ENCODE data around the gene KIF9.

KIF9 gene

DNA sequence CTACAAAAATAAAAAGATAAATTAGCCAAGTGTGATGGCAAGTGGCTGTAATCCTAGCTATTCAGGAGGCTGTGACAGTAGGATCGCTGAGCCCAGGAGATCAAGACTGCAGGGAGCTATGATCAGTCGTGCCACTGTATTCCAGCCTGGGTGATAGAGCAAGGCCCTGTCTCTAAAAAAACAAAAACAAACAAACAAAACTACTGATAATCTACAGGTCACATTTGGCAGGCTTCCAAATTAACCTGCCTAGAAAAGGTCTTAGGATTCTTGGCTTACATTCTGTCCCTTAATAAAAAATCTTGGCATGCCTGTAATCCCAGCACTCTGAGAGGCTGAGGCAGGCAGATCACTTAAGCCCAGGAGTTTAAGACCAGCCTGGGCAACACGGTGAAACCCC is 85.3 kb downstream of the KIF9 start:
- TF ChIP-seq EZH2phosphoT487 (IDR thresholded peaks at IDR 0.05; ENCODE audit: borderline replicate concordance) = no peak
- no peak for TF ChIP-seq CTCF (conservative IDR thresholded peaks at IDR 0.05; ENCODE audit: low read length)
- Histone ChIP-seq H3K9me3 (ENCODE audit: insufficient read depth, low read depth, low read length) (no peaks in the 10 kb centered on the region), H3K79me2 (ENCODE audit: insufficient read depth, low read length) (no peaks in the 10 kb centered on the region), H3K9me2 (replicated peaks; ENCODE audit: low read depth, low read length) (no peaks in the 10 kb centered on the region), H4K20me1 (ENCODE audit: insufficient read depth, low read length, poor library complexity, severe bottlenecking) (no peaks in the 10 kb centered on the region), H3K4me1 (ENCODE audit: insufficient read depth, low read length, poor library complexity, severe bottlenecking) (no peaks in the 10 kb centered on the region), H3K4me2 (ENCODE audit: low read depth, low read length, poor library complexity, severe bottlenecking) (no peak overlapping the region), H3F3A (ENCODE audit: low read depth) (no peaks in the 10 kb centered on the region; the same call in 1 of the 2 replicates), H3K4me3 (ENCODE audit: low read length, poor library complexity, severe bottlenecking) (no peak overlapping the region), H2AFZ (ENCODE audit: low read length) (no peak overlapping the region), H3K9ac (ENCODE audit: low read depth, low read length, poor library complexity, severe bottlenecking) (no peak overlapping the region), H3K36me3 (ENCODE audit: insufficient read depth, low read length) (no peaks in the 10 kb centered on the region), H3K27me3 (ENCODE audit: insufficient read depth, low read length, poor library complexity, severe bottlenecking) (no peaks in the 10 kb centered on the region)

GRCh38 chr3:47194994-47195393 is 87.6 kb downstream of the KIF9 start:
- Histone ChIP-seq H3K4me1 (ENCODE audit: insufficient read depth, low read length, poor library complexity, severe bottlenecking) (no peaks in the 10 kb centered on the region), H3K79me2 (ENCODE audit: insufficient read depth, low read length) (no peaks in the 10 kb centered on the region), H4K20me1 (ENCODE audit: insufficient read depth, low read length, poor library complexity, severe bottlenecking) (no peaks in the 10 kb centered on the region), H3K9ac (ENCODE audit: low read depth, low read length, poor library complexity, severe bottlenecking) (no peak overlapping the region), H2AFZ (ENCODE audit: low read length) (no peak overlapping the region), H3K4me3 (ENCODE audit: low read length, poor library complexity, severe bottlenecking) (no peak overlapping the region), H3K27me3 (ENCODE audit: insufficient read depth, low read length, poor library complexity, severe bottlenecking) (no peaks in the 10 kb centered on the region), H3K9me3 (ENCODE audit: insufficient read depth, low read depth, low read length) (no peaks in the 10 kb centered on the region), H3K4me2 (ENCODE audit: low read depth, low read length, poor library complexity, severe bottlenecking) (no peak overlapping the region), H3K36me3 (ENCODE audit: insufficient read depth, low read length) (no peaks in the 10 kb centered on the region), H3K9me2 (replicated peaks; ENCODE audit: low read depth, low read length) (no peaks in the 10 kb centered on the region), H3F3A (ENCODE audit: low read depth) (no peaks in the 10 kb centered on the region)
- no peak for TF ChIP-seq CTCF (conservative IDR thresholded peaks at IDR 0.05; ENCODE audit: low read length)
- no peak for TF ChIP-seq EZH2phosphoT487 (IDR thresholded peaks at IDR 0.05; ENCODE audit: borderline replicate concordance)

DNA sequence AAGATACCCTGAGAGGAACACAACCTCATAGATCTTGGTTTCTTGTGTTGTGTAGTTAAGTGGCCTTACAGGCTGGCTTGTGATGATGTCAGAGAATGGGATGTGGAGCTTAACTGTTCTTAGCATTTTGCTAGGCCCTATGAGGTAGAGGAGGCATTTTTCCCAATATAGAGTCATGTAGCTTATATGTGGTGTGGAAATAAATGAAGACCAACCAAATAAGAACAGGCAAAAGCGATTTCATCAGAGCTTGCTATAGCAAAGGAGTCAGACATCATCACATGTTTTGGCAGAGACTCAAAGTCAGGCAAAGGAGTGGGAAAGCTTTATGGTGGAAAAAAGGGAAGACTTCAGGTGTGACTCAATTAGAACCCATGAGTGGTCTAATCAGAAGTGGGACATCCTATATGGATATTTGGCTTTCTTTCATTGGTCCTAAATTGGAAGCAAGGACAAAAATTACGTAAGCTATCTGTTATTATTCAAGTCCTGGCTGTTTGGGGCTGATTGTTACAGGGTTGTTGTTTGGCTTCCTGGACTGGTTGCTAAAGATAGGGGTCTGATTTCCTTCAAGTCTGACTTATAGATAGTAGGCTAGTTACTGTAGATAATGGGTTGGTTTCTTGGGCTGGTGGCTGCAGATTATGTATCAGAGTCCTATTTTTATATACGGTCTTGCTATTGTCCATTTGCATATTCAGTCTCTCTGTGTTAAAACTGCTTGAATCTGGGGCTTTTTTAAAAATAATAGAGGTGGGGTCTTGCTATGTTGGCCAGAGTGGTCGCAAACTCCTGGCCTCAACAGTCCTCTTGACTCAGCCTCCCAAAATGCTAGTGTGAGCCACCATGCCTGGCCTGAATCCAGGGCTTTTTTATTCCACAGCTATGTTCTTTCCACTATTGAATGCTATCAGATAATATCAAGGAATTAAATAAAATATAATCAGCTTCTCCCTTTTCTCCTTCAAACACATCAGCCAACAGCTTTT is 88.4 kb downstream of the KIF9 start:
- no peaks in the 10 kb centered on the region for H3K79me2 ChIP-seq (ENCODE audit: insufficient read depth, low read length)
- no peaks in the 10 kb centered on the region for H3K4me1 ChIP-seq (ENCODE audit: insufficient read depth, low read length, poor library complexity, severe bottlenecking)
- H4K20me1 ChIP-seq (ENCODE audit: insufficient read depth, low read length, poor library complexity, severe bottlenecking) = no peaks in the 10 kb centered on the region
- H3K9ac ChIP-seq (ENCODE audit: low read depth, low read length, poor library complexity, severe bottlenecking) = no peak overlapping the region
- H3K9me3 ChIP-seq (ENCODE audit: insufficient read depth, low read depth, low read length) = no peaks in the 10 kb centered on the region
- no peaks in the 10 kb centered on the region for H3K9me2 ChIP-seq (replicated peaks; ENCODE audit: low read depth, low read length)
- TF ChIP-seq CTCF (conservative IDR thresholded peaks at IDR 0.05; ENCODE audit: low read length) = no peak
- TF ChIP-seq EZH2phosphoT487 (IDR thresholded peaks at IDR 0.05; ENCODE audit: borderline replicate concordance) = no peak
- H3F3A ChIP-seq (ENCODE audit: low read depth) = no peaks in the 10 kb centered on the region
- H3K4me2 ChIP-seq (ENCODE audit: low read depth, low read length, poor library complexity, severe bottlenecking) = no peak overlapping the region
- no peak overlapping the region for H3K4me3 ChIP-seq (ENCODE audit: low read length, poor library complexity, severe bottlenecking)
- H3K27me3 ChIP-seq (ENCODE audit: insufficient read depth, low read length, poor library complexity, severe bottlenecking) = no peaks in the 10 kb centered on the region
- H2AFZ ChIP-seq (ENCODE audit: low read length) = no peak overlapping the region
- no peaks in the 10 kb centered on the region for H3K36me3 ChIP-seq (ENCODE audit: insufficient read depth, low read length)
